HG03196 (cell line): ENCODE measurements around the gene THBS3.
A peak's percentile ranks its signal among the peaks of the same experiment; 100 is the strongest.
"Not testable (repeated sequence)": the region's sequence is repeated elsewhere in the genome, so short reads cannot be mapped to it uniquely, and the experiment has no call there.

Experiments
- ATAC-seq: cut with Tn5 transposase; IDR thresholded peaks from one replicate; pipeline ENCODE4 v1.9.1; 2021; ENCODE audit not compliant: unreplicated experiment

The THBS3 gene

DNA sequence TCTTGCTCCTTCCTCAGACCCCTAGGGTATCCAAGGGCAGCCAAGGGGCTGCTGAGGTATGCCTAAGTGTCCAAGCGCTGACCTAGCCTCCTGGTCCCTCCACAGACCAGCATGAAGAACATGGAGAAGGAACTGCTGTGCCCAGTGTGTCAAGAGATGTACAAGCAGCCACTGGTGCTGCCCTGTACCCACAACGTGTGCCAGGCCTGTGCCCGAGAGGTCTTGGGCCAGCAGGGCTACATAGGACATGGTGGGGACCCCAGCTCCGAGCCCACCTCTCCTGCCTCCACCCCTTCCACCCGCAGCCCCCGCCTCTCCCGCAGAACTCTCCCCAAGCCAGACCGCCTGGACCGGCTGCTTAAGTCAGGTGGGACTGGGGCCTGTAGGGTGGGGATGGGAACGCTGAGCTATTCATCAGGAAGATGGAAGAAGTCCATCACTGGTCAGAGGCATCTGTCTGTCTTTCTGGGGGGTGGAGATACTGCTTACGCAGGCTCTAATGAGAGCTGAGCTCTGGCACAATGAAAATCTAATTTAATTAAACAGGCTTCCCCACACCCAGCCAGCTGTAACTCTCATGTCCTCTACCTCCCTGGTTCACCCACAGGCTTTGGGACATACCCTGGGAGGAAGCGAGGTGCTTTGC lies 32.3 kb downstream of the THBS3 start:
- ATAC-seq: no peak

DNA sequence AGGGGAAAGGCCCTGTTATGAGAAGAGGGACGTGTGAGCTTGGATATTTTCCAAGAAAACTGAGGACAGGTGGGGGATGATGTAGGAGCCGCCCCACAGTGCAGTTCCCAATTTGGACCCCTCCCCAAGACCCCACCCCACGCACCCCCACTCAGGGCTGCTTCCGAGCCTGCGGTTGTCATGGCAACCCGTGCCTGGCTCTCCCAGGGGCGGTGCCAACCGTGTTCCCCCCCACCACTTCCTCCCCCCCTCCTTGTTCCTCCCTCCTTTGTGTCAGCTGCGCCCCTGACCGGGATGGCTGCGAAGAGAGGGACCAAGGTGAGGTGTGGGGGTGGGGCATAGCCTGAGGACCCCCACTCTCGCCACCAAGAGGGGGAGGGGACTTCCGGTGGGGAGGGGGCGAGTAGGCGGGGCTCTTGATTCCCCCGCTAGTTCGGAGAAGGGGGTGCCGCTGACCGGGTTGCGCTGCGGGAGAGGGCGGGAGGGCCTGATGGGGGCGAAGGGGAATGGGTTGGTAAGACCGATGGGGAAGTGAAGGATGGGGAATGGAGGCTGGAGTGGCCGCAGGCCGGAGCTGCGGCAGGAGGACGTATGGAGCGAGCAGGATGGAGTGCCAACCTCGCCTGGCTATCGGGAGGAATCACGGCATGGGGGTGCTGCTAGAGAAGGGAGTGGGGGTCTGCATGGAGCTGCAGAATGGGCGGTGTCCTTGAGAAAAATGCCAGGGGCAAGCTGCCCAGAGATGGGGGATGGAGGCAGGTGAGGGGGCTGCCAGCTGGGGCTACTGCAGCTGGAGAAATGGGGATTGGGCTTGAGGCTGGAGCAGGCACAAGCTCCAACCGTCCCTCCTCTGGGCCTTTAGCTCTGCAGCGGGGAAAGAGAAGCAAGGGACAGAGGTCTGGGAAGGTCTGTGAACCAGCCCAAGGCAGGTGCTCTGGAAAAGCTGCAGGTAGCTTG lies 33.1 kb downstream of the THBS3 start:
- ATAC-seq: no peak

DNA sequence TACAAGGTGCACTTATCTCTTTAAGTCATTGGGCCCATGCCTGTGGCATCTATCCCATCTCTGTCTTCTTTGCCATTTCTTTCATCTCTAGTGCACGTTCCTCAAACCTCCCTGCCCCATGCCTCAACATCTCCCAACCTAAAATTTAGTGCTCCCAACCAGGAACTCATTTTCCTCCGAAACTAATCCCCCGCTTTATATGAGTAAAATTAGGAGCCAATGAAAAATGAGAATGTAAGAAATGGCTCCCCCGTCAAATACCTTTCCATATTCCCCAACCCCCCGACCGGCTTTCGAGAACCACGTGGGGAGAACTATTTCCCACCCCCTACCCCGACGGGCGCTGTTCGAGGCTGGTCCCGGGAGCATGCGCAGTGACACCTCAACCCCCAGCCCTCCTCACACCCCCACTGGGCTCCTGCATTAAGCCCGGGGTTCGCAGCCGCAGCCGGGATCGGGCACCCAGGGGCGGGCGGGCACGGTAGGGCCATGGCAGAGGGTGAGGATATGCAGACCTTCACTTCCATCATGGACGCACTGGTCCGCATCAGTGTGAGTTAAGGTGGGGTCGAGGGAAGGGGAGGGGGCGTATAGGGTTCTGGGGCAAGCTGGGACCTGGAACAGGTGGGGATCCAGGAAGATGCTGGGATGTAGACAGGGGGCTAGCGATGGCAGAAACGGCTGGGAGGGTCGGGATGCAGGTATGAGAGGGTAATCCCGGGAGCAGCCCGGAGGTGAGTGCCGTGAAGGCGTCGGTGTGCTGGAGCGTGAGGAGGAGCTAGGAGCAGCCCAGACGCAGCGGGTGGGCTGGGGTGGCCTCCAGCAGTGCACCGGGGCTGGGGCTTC lies 34.0 kb downstream of the THBS3 start, which contains the start of gene TRIM46:
Gene TRIM46 (plus strand): TSS at position 372 of the 846 bp plus-strand sequence. CDS start 118 bp downstream, at position 490.
- no peak for ATAC-seq

DNA sequence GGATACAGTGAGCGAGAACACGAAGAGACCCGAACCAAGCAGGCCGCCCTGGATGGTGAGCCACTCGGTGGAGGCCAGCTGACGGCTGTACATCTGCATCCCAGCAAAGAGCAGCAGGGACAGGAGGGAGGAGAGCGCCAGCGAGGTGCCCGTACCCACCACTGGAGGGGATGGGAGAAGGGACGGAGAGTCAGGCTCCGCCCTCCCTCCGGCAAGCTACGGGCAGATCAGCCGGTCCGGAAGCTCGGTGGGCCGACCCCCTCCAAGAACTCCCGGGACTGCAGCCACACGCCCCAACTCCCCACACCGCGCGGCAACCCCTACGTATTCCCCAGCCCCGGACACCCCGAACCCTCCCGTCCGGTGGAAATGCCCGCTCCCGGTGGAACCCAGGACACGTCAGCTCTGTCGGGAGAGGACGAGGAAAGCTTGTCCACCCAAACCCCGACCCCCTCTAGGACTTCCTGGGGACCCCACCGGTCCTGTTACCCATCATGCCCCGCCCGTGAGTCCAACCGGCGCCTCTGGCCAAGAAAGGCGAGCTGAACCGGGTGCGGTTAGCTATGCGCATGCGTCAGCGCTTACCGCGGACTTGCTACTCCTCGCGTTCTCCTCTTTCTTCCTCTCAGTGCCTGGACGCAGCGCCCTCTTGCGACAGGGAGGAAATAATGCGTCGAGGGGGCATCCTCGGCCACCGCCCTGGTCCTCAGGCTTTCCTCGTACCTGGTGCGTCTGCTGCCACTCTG lies 34.8 kb downstream of the THBS3 start, which contains the start of gene KRTCAP2:
Gene KRTCAP2 (minus strand): TSS at position 573 of the 746 bp plus-strand sequence. CDS start 80 bp downstream, at position 493.
- peak; percentile 68 for ATAC-seq

DNA sequence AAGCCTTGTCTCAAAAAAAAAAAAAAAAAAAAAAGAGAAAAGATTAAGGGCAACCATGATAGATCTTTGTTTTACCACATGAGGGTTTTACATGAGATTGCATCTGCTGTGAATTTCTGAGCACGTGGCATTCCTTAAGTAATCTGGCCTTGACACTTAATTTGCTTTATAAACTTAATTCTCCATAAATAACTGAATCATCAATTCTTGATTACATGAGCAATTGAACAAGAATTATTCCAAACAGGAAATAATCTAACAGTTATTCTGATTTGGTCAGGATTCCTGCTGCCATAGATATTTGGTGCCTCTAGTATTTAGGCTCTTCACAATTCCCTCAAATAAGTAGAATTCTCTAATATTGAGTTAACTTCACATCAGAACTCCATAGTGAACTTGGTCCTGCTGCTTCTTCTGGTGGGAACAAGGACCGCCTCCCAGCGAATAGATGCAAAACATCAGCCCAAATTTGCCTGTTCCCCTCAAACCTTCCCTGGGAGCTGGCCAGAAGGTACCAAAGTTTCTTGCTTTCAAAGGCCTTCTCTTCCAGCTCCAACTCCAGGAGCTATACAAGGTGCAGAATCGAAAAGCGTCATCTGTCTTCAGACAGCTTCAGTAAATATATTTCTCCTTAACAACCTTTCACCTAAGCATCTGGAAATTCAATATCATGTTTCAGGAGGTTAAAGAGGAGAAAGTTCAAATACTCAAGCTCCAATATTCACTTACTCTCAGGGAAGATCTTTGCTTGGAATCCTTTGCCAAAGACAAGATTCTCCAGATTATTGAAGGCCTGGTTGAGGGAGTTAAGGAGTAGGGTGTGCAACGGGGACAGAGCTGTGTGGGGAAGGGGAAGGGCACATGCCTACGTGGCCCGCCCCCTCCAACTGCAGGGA lies 35.6 kb downstream of the THBS3 start:
- ATAC-seq: peak; percentile 8

DNA sequence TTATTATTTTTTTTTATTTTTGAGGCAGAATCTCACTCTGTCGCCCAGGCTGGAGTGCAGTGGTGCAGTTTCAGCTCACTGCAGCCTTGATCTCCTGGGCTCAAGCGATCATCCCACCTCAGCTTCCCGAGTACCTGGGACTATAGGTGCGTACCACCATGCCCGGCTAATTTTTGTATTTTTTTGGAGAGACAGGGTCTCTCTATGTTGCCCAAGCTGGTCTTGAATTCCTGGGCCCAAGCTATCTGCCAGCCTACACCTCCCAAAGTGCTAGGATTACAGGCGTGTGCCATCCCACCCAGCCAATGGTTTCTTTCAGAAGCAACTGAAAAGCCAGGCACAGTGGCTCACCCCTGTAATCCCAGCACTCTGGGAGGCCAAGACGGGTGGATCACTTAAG lies 36.9 kb downstream of the THBS3 start:
- ATAC-seq: no peak

DNA sequence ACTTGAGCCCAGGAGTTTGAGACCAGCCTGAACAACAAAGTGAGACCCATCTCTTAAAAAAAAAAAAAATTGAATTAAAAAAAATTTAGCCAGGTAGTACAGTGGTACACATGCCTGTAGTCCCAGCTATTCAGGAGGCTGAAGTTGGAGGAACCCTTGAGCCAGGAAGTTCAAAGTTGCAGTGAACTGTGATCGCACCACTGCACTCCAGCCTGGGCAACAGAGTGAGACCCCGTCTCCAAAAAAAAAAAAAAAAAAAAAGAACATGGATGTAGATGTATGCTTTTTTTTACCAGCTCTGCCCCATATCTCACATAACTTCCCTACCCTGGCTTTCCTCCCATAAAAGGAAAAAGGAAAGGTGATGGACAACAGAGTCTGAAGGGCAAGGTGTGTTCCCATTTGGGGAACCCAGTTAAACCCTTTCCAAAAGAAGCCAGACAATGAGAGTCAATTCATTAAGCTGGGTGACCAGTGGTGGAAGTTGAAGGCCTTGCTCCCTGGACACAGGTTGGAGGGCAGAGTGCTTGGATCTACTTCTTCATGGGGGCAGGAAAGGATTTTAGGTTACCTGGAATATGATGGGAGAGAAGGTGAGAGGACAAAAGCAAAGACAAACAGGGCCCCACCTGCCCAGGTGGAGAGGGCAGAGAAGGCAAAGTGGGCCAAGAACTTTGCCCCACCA lies 37.5 kb downstream of the THBS3 start:
- ATAC-seq: no peak

DNA sequence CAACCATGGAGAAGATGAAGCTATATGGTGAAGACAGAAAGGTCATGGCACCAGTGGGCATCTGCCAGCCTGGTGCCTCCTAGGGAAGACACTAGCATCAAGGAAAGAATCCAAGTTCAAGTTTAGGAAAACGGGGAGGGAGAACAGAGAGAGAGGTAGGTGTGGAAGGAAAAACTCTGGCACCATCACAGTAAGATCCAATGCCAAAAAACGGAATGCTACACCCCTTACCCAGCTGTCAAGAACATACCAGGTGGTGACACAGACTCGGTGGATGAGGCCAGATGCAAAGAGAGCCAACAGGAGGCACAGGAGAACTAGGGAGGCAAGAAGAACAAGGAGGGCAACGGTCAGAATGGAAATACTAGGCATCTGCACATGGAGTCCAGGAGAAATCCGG lies 38.2 kb downstream of the THBS3 start:
- ATAC-seq: no peak

DNA sequence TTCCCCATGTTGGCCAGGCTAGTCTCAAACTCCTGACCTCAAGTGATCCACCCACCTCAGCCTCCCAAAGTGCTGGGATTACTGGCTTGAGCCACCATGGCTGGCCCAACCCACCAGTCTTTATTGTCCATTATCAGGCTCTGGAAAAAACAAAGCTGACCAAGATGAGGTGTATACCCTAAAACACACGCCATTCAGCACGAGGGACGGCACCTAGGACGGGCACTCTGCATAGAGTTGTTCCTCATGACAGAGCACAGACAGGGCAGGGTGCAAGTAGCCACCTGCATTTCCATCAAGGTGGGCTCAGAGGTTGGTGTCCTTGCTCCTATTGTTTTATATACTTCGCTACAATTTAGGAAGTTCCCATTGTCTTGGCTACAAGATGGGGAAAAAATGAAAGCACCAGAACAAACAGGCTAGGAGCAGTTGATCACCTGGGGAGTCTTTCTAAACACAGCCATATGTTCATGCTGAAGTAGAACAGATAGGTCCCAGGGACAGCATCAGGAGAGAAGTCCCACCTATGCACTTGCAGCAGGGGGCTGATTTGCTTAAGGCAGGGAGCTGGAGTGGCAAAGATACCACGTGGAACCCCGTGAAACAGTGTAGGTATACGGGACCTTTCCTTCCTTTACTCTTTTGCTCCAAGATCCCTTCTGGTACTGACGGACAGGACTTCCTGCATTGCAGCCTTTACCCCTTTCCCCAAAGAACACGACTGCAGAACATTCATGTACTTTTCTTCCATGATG lies 39.1 kb downstream of the THBS3 start:
- no peak for ATAC-seq

DNA sequence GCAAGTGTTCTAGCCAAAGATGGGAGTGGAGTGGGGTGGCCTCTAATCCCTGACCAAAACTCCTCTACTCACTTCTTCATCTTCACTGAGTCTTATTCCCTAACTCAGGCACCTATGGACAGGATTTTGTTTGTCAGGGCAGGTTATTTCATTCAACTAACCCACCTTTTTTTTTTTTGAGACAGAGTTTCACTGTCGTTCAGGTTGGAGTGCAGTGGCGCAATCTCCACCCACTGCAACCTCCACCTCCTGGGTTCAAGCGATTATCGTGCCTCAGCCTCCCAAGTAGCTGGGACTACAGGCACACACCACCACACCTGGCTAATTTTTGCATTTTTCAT lies 39.6 kb downstream of the THBS3 start:
- not testable (repeated sequence) for ATAC-seq

DNA sequence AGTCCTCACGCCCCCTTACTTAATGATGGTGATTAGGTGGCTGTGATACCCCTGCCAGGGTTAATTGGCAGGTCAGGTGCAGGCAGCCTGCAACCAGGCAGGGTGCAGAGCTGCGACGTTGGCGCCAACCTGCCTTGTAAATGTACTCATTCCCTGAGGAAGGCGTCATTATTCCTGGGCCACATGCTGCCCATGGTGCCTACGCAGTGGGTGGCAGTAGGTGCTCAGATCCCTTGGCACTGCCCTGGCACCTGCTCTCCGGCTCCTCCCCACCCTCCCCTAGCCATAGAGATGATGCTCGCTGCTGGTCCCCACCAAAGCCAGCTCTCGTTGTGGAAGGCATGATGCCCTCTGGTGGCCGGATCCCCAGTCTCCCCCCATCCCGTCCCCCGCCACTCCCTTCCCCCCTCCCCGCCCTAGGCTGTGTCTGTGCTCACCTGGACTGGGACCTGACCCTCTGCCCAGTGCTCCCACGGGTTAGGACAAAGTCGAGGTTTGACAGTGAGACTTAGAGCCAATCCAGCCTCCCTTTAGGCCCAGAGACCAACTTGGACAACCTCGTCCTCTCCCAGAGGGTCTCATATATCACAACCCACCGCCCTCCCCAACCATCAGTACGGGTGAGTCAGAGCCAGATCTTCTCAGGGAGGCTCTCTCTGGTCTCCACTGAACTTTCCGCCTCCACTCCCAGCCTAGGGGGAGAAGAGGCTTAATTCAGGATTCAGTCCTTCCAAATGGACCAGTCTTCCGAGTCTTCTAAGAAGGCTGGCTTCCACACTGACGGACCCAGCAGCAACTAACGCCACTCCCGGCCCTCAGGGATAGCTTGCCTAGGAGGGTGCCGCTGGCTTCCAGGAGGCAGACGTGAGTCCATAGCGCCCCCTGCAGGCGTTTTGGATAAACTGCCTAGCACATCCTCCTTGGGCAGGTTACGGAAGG lies 40.3 kb downstream of the THBS3 start:
- peak; percentile 48 for ATAC-seq

DNA sequence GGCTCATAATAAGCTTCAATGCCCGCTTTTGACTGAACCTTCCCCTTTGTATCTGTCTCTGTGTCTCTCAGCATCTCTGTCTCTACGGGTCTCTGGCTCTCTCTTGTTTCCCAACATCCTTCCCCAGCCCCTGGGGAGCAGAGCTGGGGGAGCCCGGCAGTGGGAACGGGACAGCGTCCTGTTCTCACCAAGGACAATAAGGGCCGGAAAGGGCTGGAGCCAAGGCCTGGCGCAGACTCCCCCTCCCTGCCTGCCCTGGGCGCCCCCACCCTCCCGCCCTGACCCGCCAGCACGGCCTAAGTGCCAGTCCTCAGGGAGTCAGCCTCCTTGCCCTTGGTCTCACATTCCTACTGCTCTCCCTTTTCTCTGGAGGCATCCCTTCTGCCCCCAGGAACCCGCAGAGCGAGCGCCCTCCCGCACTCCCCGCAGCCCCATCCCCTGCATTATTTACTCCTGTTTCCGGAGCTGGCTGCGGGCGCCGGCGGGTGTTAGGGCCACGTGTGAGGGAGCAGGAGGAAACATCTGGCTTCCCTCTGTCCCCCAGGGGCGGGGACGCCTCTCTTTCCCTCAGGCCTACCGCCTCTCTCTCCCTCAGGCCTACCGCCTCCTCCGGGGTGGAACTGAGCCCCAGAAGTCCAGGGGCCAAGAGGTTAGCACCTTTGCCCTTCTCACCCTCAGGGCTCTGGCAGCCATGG lies 41.1 kb downstream of the THBS3 start:
- no peak for ATAC-seq

DNA sequence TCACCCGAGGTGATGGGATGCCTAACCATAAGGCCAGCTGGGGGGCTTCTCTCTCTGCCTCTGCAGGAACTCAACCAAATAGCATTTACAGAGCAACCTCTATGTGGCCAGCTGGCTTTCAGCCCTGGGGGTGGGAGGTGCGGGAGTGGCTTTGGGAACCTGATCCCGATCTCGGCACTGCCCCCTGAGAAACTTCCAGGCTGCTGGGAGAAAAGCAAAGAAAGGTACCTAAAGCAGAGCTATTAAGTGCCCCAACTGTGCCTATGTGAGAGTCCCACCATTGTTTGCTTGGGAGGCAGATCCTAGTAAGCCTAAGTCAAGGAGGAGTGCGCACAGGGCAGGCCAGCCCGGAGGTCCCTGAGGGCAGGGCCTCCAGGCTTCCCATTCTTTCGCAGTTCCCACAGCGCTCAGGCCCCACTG lies 41.6 kb downstream of the THBS3 start:
- no peak for ATAC-seq

DNA sequence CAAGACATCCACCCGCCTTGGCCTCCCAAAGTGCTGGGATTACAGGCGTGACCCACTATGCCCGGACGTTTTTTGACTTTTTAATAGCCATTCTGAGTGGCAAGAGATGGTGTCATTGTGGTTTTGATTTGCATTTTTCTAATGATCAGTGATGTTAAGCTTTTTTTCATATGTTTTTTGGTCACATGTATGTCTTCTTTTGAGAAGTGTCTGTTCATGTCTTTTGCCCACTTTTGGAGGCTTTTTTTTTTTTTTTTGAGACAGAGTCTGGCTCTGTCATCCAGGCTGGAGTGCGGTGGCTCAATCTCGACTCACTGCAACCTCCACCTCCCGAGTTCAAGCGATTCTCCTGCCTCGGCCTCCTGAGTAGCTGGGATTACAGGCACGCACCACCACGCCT lies 43.1 kb downstream of the THBS3 start:
- ATAC-seq: not testable (repeated sequence)

DNA sequence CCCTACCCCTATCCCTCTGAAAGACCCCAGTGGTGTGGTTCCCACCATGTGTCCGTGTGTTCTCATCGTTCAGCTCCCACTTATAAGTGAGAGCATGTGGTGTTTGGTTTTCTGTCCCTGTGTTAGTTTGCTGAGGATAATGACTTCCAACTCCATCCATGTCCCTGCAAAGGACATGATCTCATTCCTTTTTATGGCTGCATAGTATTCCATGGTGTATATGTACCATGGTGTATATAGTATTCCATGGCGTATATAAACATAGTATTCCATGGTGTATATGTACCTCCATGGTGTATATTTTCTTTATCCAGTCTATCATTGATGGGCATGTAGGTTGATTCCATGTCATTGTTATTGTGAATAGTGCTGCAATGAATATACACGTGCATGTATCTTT lies 43.9 kb downstream of the THBS3 start:
- not testable (repeated sequence) for ATAC-seq

DNA sequence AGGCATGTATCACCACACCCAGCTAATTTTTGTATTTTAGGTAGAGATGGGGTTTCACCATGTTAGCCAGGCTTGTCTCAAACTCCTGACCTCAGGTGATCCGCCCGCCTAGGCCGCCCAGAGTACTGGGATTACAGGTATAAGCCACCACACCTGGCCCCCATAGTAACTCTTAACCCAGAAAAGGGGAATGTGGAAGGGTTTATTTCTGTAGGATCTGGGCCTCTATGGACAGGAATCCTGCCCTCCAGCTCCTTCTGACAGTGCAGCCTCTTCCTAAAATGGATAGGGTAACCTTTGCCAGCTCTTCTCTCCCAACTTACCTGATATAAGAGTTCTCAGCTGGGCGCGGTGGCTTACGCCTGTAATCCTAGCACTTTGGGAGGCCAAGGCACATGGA lies 45.1 kb downstream of the THBS3 start:
- not testable (repeated sequence) for ATAC-seq
